Mucosa of descending colon (tissue), 3 donors: ENCODE results near the gene DYRK1B. TPM values are rescaled to one million over a fixed set of nuclear protein-coding genes. Genes with fewer than 3 reads are reported as not detected.

ENCODE experiments used
- ATAC-seq: fragments of 200-7000 bp; cut with Tn5 transposase; one replicate; pipeline ENCODE4 v1.9.1; 2020; ENCODE audit warnings: mild to moderate bottlenecking, moderate library complexity
- DNase-seq, 3 donors: peaks; one replicate each; pipeline ENCODE4 v3.0.0-alpha.2; 2020
- H3K36me3 ChIP-seq: fragments of 200-600 bp; one replicate; pipeline ENCODE4 v1.8.0; 2021; ENCODE audit warnings: low read depth, mild to moderate bottlenecking
- H3K4me1 ChIP-seq: fragments of 200-600 bp; one replicate; pipeline ENCODE4 v1.8.0; 2021; ENCODE audit warnings: low read depth, mild to moderate bottlenecking
- H3K4me3 ChIP-seq: fragments of 200-600 bp; one replicate; pipeline ENCODE4 v1.8.0; 2021; ENCODE audit warnings: mild to moderate bottlenecking
- H3K9me3 ChIP-seq: fragments of 200-600 bp; one replicate; pipeline ENCODE4 v1.8.0; 2021; ENCODE audit warnings: mild to moderate bottlenecking
- CTCF ChIP-seq: fragments of 200-600 bp; IDR thresholded peaks from one replicate; pipeline ENCODE4 v1.8.0; 2022; ENCODE audit warnings: antibody characterized with exemption, mild to moderate bottlenecking
- intact Hi-C, 2 donors: fragments of 100-400 bp; cut with DNase I in 1 of 2; cut with micrococcal nuclease in 1 of 2; formaldehyde crosslinking; loops; one replicate each; pipeline versions ENCODE4 v1.11.0 to v1.11.1; 2022; cut with DNase I, micrococcal nuclease
- total RNA-seq, 3 donors: library from RNA; stranded (reverse); fragmentation: NEBNext Ultra II Directional in 2 of 3; extraction: Animal tissue kit (Norgen Biotek cat#: 25700) in 2 of 3; gene quantifications; one replicate each; pipeline versions ENCODE4 v1.2.1 to v1.2.4, GENCODE V29; 2021 to 2023
- donor health status: DM: no; HTN: no; CAD: no; lungs with moderate emphysema.
- donor health status: DM: no; HTN: no; CAD: no.
- donor health status: DM: no; HTN: yes; CAD: no.

DYRK1B gene
- total RNA-seq, 3 donors from 2014 or later: 14.5 to 27.2 (median 23.7) TPM

- H3K4me1 ChIP-seq: no peaks in the 10 kb centered on the region
- DNase-seq (no peak), ATAC-seq (no peak)
- intact Hi-C loops: no loop called here
- no peak overlapping the region for H3K4me3 ChIP-seq
- H3K36me3 ChIP-seq: no peaks in the 10 kb centered on the region
- no peaks in the 10 kb centered on the region for H3K9me3 ChIP-seq
- no peak for TF ChIP-seq CTCF
Measured at GRCh38 chr19:39852882-39853281, 18.9 kb upstream of the DYRK1B start.

GRCh38 chr19:39850892-39851291, 16.9 kb upstream of the DYRK1B start:
- intact Hi-C loops: no loop called here
- no peak overlapping the region for H3K4me3 ChIP-seq
- no peaks in the 10 kb centered on the region for H3K36me3 ChIP-seq

DNA sequence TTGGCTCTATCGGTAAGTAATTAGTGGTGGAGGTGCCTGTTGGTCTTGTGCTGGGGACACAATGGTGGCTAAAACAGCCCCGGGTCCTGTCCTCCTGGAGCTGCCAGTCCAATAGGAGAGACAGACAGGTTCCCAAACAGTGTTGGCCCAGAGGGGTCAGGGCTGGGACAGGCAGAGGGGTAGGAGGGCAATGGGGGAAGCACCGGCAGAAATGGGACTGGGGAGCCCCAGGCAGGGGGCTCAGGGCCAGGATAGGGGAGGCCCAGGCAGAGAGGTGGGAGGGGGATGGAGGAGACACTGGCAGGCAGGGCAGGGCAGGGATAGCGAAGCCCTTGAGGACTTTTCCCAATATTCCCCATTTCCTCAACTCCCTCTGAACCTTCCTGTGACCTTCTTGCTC, 14.4 kb upstream of the DYRK1B start:
- Histone ChIP-seq H3K9me3 (no peaks in the 10 kb centered on the region), H3K36me3 (no peaks in the 10 kb centered on the region), H3K4me3 (no peak overlapping the region), H3K4me1 (peaks cover 24% of the 10 kb centered on the region)
- no peak for TF ChIP-seq CTCF
- DNase-seq (no peak), ATAC-seq (no peak)
- intact Hi-C loops: no loop called here

More at GRCh38 chr19:39850892-39851291, 16.9 kb upstream of the DYRK1B start:
- Histone ChIP-seq H3K4me1 (peaks cover 9% of the 10 kb centered on the region), H3K9me3 (no peaks in the 10 kb centered on the region)
- ATAC-seq (no peak), DNase-seq (no peak)
- TF ChIP-seq CTCF: no peak

DNA sequence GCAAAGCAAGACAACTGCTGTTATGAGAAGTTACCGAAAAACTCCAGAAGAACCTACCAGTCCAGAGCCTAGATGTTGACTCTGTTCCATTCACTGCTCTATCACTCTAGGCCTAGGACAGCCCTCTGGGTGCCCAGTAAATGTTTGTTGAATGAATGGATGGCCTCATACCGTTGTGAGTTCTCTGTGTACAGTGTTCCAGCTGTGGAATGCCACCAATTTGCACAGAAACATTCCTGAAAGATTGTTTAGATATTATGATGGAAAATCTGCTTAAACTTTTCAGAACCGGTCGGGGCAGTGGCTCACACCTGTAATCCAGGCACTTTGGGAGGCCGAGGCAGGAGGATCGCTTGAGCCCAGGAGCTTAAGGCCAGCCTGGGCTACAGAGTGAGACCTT, 13.6 kb upstream of the DYRK1B start:
- intact Hi-C loops: no loop called here
- Histone ChIP-seq H3K4me1 (peaks cover 24% of the 10 kb centered on the region), H3K4me3 (no peak overlapping the region), H3K36me3 (no peaks in the 10 kb centered on the region), H3K9me3 (no peaks in the 10 kb centered on the region)
- ATAC-seq (no peak), DNase-seq (no peak)
- no peak for TF ChIP-seq CTCF

- no peak for TF ChIP-seq CTCF
- peak; percentile 29 for ATAC-seq
- H3K36me3 ChIP-seq: no peaks in the 10 kb centered on the region
- intact Hi-C loops: no loop called here
- peak in 1 of 3 donors; percentile 39 for DNase-seq
- no peaks in the 10 kb centered on the region for H3K9me3 ChIP-seq
- H3K4me3 ChIP-seq: peak overlapping the region; percentile 48
- peaks cover 24% of the 10 kb centered on the region for H3K4me1 ChIP-seq
Measured at GRCh38 chr19:39846678-39847486, 12.9 kb upstream of the DYRK1B start.
